H1 (cell line): ENCODE results near the gene SF3B6. TPM values are rescaled to one million over a fixed set of nuclear protein-coding genes. Genes with fewer than 3 reads are reported as not detected.

ENCODE experiments used
- CHD1 ChIP-seq: IDR thresholded peaks from 2 replicates; pipeline ENCODE4 v1.6.1; 2012; ENCODE audit warnings: low read depth, low read length, improper control_type of control experiment
- FOSL1 ChIP-seq: IDR thresholded peaks from 2 replicates; pipeline ENCODE4 v1.6.1; 2011; ENCODE audit warnings: mild to moderate bottlenecking, low read depth, low read length, moderate library complexity; ENCODE audit not compliant: insufficient read depth
- GABPA ChIP-seq: IDR thresholded peaks from 2 replicates; pipeline ENCODE4 v1.6.1; 2011; ENCODE audit warnings: mild to moderate bottlenecking, low read length, moderate library complexity, borderline replicate concordance; ENCODE audit not compliant: insufficient read depth
- KDM5A ChIP-seq: fragments of 200-600 bp; IDR thresholded peaks from 2 replicates; pipeline ENCODE4 v1.7.1; 2012; ENCODE audit warnings: mild to moderate bottlenecking, low read length, inconsistent platforms, mixed read lengths
- RFX5 ChIP-seq: IDR thresholded peaks from 2 replicates; pipeline ENCODE4 v1.6.1; 2011; ENCODE audit warnings: low read depth, low read length, improper control_type of control experiment, borderline replicate concordance
- RXRA ChIP-seq: IDR thresholded peaks from 2 replicates; pipeline ENCODE4 v1.6.1; 2011; ENCODE audit warnings: low read depth, mild to moderate bottlenecking, low read length, moderate library complexity; ENCODE audit not compliant: insufficient read depth
- SIN3A ChIP-seq, 2 experiments: IDR thresholded peaks in 1 of 2; conservative IDR thresholded peaks in 1 of 2; 2 replicates each; pipeline ENCODE4 v1.6.1; 2011 to 2012; ENCODE audit warnings: low read length in 2 of 2, improper control_type of control experiment in 1 of 2, low read depth in 1 of 2, mild to moderate bottlenecking in 1 of 2
- SRF ChIP-seq: IDR thresholded peaks from 2 replicates; pipeline ENCODE4 v1.6.1; 2011; ENCODE audit warnings: mild to moderate bottlenecking, low read depth, low read length, moderate library complexity
- TCF12 ChIP-seq: IDR thresholded peaks from 2 replicates; pipeline ENCODE4 v1.6.1; 2011; ENCODE audit warnings: low read depth, mild to moderate bottlenecking, low read length
- polyA plus RNA-seq, 7 experiments: library from polyadenylated mRNA; depleted of rRNA in 3 of 7; stranded (reverse) in 5 of 7; unstranded in 2 of 7; fragments of >200 nt in 5 of 7; fragments of 200-250 nt in 2 of 7; gene quantifications; 1 replicate in 5 of 7; 2 replicates in 1 of 7; 4 replicates in 1 of 7; pipeline versions ENCODE4 v1.2.1 to v1.2.3, GENCODE V29; 2011 to 2013; ENCODE audit warnings: missing spikeins in 2 of 7, mixed read lengths in 2 of 7
- total RNA-seq: library from RNA; stranded (reverse); fragmentation: NEBNext Ultra II Directional; extraction: Animal tissue kit (Norgen Biotek cat#: 25700); gene quantifications from 2 replicates; pipeline ENCODE4 v1.2.1, GENCODE V29; 2021
- TF ChIP-seq, protein P1 (sequence below): fragments of 300-600 bp; sonication (generic); IDR thresholded peaks from 2 replicates; pipeline ENCODE4 v1.7.1; 2012; ENCODE audit warnings: low read length, moderate library complexity, mild to moderate bottlenecking, inconsistent platforms; ENCODE audit not compliant: insufficient replicate concordance

SF3B6 gene
- total and polyA plus RNA-seq, 2 of the 8 experiments (the other 6 are each of a cell fraction or from before 2014, with no cell fraction given), result 126 to 155 TPM

DNA sequence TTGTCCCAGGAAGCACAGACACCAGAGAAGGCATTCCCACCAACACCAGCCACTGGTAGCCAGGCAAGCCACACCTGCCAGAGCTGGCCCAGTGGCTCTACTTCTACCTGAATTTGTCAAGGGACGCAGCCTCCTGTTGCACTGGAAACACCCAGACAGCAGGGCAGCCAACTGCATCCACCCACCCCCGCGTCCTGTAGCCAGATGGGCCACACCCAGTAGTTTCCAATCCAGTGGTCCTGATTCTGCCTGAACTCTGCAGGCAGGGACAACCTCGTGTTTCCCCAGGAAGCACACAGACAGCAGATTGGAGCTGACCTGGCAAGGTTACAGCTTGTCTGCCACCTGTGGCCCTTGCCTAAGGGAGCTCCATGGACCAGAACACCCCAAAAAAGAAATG is 28.8 kb upstream of the SF3B6 start (continued):
- TF ChIP-seq, protein P1, sequence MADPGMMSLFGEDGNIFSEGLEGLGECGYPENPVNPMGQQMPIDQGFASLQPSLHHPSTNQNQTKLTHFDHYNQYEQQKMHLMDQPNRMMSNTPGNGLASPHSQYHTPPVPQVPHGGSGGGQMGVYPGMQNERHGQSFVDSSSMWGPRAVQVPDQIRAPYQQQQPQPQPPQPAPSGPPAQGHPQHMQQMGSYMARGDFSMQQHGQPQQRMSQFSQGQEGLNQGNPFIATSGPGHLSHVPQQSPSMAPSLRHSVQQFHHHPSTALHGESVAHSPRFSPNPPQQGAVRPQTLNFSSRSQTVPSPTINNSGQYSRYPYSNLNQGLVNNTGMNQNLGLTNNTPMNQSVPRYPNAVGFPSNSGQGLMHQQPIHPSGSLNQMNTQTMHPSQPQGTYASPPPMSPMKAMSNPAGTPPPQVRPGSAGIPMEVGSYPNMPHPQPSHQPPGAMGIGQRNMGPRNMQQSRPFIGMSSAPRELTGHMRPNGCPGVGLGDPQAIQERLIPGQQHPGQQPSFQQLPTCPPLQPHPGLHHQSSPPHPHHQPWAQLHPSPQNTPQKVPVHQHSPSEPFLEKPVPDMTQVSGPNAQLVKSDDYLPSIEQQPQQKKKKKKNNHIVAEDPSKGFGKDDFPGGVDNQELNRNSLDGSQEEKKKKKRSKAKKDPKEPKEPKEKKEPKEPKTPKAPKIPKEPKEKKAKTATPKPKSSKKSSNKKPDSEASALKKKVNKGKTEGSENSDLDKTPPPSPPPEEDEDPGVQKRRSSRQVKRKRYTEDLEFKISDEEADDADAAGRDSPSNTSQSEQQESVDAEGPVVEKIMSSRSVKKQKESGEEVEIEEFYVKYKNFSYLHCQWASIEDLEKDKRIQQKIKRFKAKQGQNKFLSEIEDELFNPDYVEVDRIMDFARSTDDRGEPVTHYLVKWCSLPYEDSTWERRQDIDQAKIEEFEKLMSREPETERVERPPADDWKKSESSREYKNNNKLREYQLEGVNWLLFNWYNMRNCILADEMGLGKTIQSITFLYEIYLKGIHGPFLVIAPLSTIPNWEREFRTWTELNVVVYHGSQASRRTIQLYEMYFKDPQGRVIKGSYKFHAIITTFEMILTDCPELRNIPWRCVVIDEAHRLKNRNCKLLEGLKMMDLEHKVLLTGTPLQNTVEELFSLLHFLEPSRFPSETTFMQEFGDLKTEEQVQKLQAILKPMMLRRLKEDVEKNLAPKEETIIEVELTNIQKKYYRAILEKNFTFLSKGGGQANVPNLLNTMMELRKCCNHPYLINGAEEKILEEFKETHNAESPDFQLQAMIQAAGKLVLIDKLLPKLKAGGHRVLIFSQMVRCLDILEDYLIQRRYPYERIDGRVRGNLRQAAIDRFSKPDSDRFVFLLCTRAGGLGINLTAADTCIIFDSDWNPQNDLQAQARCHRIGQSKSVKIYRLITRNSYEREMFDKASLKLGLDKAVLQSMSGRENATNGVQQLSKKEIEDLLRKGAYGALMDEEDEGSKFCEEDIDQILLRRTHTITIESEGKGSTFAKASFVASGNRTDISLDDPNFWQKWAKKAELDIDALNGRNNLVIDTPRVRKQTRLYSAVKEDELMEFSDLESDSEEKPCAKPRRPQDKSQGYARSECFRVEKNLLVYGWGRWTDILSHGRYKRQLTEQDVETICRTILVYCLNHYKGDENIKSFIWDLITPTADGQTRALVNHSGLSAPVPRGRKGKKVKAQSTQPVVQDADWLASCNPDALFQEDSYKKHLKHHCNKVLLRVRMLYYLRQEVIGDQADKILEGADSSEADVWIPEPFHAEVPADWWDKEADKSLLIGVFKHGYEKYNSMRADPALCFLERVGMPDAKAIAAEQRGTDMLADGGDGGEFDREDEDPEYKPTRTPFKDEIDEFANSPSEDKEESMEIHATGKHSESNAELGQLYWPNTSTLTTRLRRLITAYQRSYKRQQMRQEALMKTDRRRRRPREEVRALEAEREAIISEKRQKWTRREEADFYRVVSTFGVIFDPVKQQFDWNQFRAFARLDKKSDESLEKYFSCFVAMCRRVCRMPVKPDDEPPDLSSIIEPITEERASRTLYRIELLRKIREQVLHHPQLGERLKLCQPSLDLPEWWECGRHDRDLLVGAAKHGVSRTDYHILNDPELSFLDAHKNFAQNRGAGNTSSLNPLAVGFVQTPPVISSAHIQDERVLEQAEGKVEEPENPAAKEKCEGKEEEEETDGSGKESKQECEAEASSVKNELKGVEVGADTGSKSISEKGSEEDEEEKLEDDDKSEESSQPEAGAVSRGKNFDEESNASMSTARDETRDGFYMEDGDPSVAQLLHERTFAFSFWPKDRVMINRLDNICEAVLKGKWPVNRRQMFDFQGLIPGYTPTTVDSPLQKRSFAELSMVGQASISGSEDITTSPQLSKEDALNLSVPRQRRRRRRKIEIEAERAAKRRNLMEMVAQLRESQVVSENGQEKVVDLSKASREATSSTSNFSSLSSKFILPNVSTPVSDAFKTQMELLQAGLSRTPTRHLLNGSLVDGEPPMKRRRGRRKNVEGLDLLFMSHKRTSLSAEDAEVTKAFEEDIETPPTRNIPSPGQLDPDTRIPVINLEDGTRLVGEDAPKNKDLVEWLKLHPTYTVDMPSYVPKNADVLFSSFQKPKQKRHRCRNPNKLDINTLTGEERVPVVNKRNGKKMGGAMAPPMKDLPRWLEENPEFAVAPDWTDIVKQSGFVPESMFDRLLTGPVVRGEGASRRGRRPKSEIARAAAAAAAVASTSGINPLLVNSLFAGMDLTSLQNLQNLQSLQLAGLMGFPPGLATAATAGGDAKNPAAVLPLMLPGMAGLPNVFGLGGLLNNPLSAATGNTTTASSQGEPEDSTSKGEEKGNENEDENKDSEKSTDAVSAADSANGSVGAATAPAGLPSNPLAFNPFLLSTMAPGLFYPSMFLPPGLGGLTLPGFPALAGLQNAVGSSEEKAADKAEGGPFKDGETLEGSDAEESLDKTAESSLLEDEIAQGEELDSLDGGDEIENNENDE, result no peak
- TF ChIP-seq GABPA (no peak), RFX5 (no peak), KDM5A (no peak), FOSL1 (no peak), RXRA (no peak), SRF (no peak), CHD1 (no peak), TCF12 (no peak), SIN3A (conservative IDR thresholded peaks at IDR 0.05 in 1 of 2, IDR thresholded peaks at IDR 0.05 in 1 of 2; ENCODE audit: low read depth in 1 of 2, low read length in 2 of 2) (no peak)
